ENCODE measurements around the gene FBXO36. TPM values are rescaled to one million over a fixed set of nuclear protein-coding genes. Genes with fewer than 3 reads are reported as not detected.

The FBXO36 gene
- total RNA-seq, 4 donors from 2014 or later, result 0.88 to 8.8 (median 5.4) TPM

GRCh38 chr2:230016844-230017243 is 94.5 kb downstream of the FBXO36 start:
- no peak overlapping the region for H3K4me3 ChIP-seq
- H3K36me3 ChIP-seq, result no peaks in the 10 kb centered on the region
- H3K9me3 ChIP-seq, result no peaks in the 10 kb centered on the region
- H3K4me1 ChIP-seq, result no peaks in the 10 kb centered on the region
- no peak for DNase-seq
- H3K27me3 ChIP-seq, result no peaks in the 10 kb centered on the region
- intact Hi-C loops (cut with DNase I; ENCODE audit: low total_unique reads), result no loop called here
- H3K27ac ChIP-seq, result no peak overlapping the region
- TF ChIP-seq CTCF (IDR thresholded peaks at IDR 0.05) (no peak), POLR2A (IDR thresholded peaks at IDR 0.05) (no peak)

GRCh38 chr2:230018153-230018552 is 95.8 kb downstream of the FBXO36 start:
- H3K4me3 ChIP-seq, result no peak overlapping the region
- intact Hi-C loops (cut with DNase I; ENCODE audit: low total_unique reads), result no loop called here
- no peaks in the 10 kb centered on the region for H3K27me3 ChIP-seq
- no peaks in the 10 kb centered on the region for H3K36me3 ChIP-seq
- H3K4me1 ChIP-seq, result no peaks in the 10 kb centered on the region
- H3K27ac ChIP-seq, result no peak overlapping the region
- H3K9me3 ChIP-seq, result no peaks in the 10 kb centered on the region
- DNase-seq, result no peak
- no peak for TF ChIP-seq CTCF (IDR thresholded peaks at IDR 0.05)
- no peak for TF ChIP-seq POLR2A (IDR thresholded peaks at IDR 0.05)

- no peak overlapping the region for H3K27ac ChIP-seq
- intact Hi-C loops (cut with DNase I; ENCODE audit: low total_unique reads), result no loop called here
- no peaks in the 10 kb centered on the region for H3K36me3 ChIP-seq
- H3K4me3 ChIP-seq, result no peak overlapping the region
- no peak for TF ChIP-seq POLR2A (IDR thresholded peaks at IDR 0.05)
- TF ChIP-seq CTCF (IDR thresholded peaks at IDR 0.05), result no peak
- no peak for DNase-seq
- H3K4me1 ChIP-seq, result no peaks in the 10 kb centered on the region
- no peaks in the 10 kb centered on the region for H3K9me3 ChIP-seq
- no peaks in the 10 kb centered on the region for H3K27me3 ChIP-seq
Observed at GRCh38 chr2:230019742-230020141, 97.4 kb downstream of the FBXO36 start.

- H3K36me3 ChIP-seq, result no peaks in the 10 kb centered on the region
- H3K27ac ChIP-seq, result no peak overlapping the region
- TF ChIP-seq CTCF (IDR thresholded peaks at IDR 0.05), result no peak
- TF ChIP-seq POLR2A (IDR thresholded peaks at IDR 0.05), result no peak
- no peaks in the 10 kb centered on the region for H3K27me3 ChIP-seq
- H3K4me3 ChIP-seq, result no peak overlapping the region
- no peaks in the 10 kb centered on the region for H3K9me3 ChIP-seq
- H3K4me1 ChIP-seq, result no peaks in the 10 kb centered on the region
- DNase-seq, result no peak
- intact Hi-C loops (cut with DNase I; ENCODE audit: low total_unique reads), result no loop called here
Observed at GRCh38 chr2:230023313-230023712, 101.0 kb downstream of the FBXO36 start.

- no peak overlapping the region for H3K27ac ChIP-seq
- intact Hi-C loops (cut with DNase I; ENCODE audit: low total_unique reads), result no loop called here
- no peaks in the 10 kb centered on the region for H3K36me3 ChIP-seq
- no peak overlapping the region for H3K4me3 ChIP-seq
- H3K4me1 ChIP-seq, result no peaks in the 10 kb centered on the region
- no peak for DNase-seq
- TF ChIP-seq POLR2A (IDR thresholded peaks at IDR 0.05) (no peak), CTCF (IDR thresholded peaks at IDR 0.05) (no peak)
- no peaks in the 10 kb centered on the region for H3K27me3 ChIP-seq
- H3K9me3 ChIP-seq, result no peaks in the 10 kb centered on the region
Observed at GRCh38 chr2:230042195-230042594, 119.9 kb downstream of the FBXO36 start.
